H1 (cell line): ENCODE data around the gene CTNND2. TPM values are rescaled to one million over a fixed set of nuclear protein-coding genes. Genes with fewer than 3 reads are reported as not detected.

Experiments
- CTCF ChIA-PET: fragments of 300-600 bp; sonication (Branson Sonifier 250); formaldehyde crosslinking; loops from one replicate; lab custom pipeline; 2021; ENCODE audit not compliant: partially characterized antibody; lab: Charles Lee
- POLR2A ChIA-PET: fragments of 300-600 bp; sonication (Branson Sonifier 250); formaldehyde crosslinking; loops from one replicate; lab custom pipeline; 2021; ENCODE audit warnings: inconsistent platforms; ENCODE audit not compliant: partially characterized antibody; lab: Charles Lee
- DNase-seq, 2 experiments: peaks; one replicate each; pipeline versions ENCODE4 v3.0.0 to v3.0.0-alpha.2; 2010 to 2022; ENCODE audit warnings: low spot score in 2 of 2, low read depth in 1 of 2, mixed read lengths in 1 of 2
- FAIRE-seq: peaks from 2 replicates; lab custom pipeline; 2011; peaks lifted over from hg19 to GRCh38; lab: Jason Lieb, UNC
- H2AFZ ChIP-seq: 2 replicates; pipeline ENCODE4 v1.8.1; 2012; ENCODE audit warnings: low read length, inconsistent platforms
- H2AK5ac ChIP-seq: 2 replicates; pipeline ENCODE4 v1.6.1; 2013; ENCODE audit warnings: low read depth, low read length
- H2BK120ac ChIP-seq: replicated peaks from 2 replicates; pipeline ENCODE3; 2013; ENCODE audit warnings: low read depth, low read length, inconsistent platforms
- H2BK12ac ChIP-seq: 2 replicates; pipeline ENCODE4 v1.6.1; 2013; ENCODE audit warnings: low read depth, low read length
- H2BK15ac ChIP-seq: 2 replicates; pipeline ENCODE4 v1.6.1; 2013; ENCODE audit warnings: low read length
- H2BK20ac ChIP-seq: 2 replicates; pipeline ENCODE4 v1.6.1; 2013; ENCODE audit warnings: low read length
- H2BK5ac ChIP-seq: 2 replicates; pipeline ENCODE4 v1.6.1; 2013; ENCODE audit warnings: low read depth, low read length
- H3K14ac ChIP-seq: 2 replicates; pipeline ENCODE4 v1.6.1; 2013; ENCODE audit warnings: inconsistent platforms; ENCODE audit not compliant: insufficient read length
- H3K18ac ChIP-seq: 2 replicates; pipeline ENCODE4 v1.6.1; 2013; ENCODE audit warnings: low read length; ENCODE audit errors: extremely low read depth
- H3K23ac ChIP-seq: 2 replicates; pipeline ENCODE4 v1.6.1; 2013; ENCODE audit warnings: inconsistent platforms; ENCODE audit not compliant: insufficient read length
- H3K23me2 ChIP-seq: 2 replicates; pipeline ENCODE4 v1.6.1; 2013; ENCODE audit warnings: low read depth, low read length
- H3K27ac ChIP-seq: 2 replicates; pipeline ENCODE4 v1.6.1; 2011; ENCODE audit warnings: low read depth, low read length, inconsistent platforms
- H3K27me3 ChIP-seq, 4 experiments: replicated peaks in 1 of 4; 1 replicate in 1 of 4; 2 replicates in 3 of 4; pipeline versions ENCODE4 v1.6.1 to v1.8.1; 2011 to 2013; ENCODE audit warnings: low read length in 3 of 4, mild to moderate bottlenecking in 3 of 4, inconsistent platforms in 2 of 4, mixed read lengths in 2 of 4, moderate library complexity in 1 of 4; ENCODE audit not compliant: control insufficient read depth in 3 of 4, insufficient read depth in 3 of 4; ENCODE audit errors: extremely low read depth in 1 of 4
- H3K36me3 ChIP-seq, 4 experiments: 2 replicates each; pipeline versions ENCODE4 v1.6.1 to v1.8.1; 2011 to 2013; ENCODE audit warnings: mild to moderate bottlenecking in 4 of 4, low read length in 3 of 4, moderate library complexity in 2 of 4, control low read depth in 1 of 4, inconsistent platforms in 1 of 4; ENCODE audit not compliant: insufficient read depth in 4 of 4, control insufficient read depth in 2 of 4
- H3K4ac ChIP-seq: replicated peaks from 2 replicates; pipeline ENCODE3; 2013; ENCODE audit warnings: low read length, low read depth, mixed read lengths, inconsistent platforms; ENCODE audit not compliant: insufficient read length
- H3K4me1 ChIP-seq, 4 experiments: replicated peaks in 1 of 4; 1 replicate in 1 of 4; 2 replicates in 3 of 4; pipeline versions ENCODE4 v1.6.1 to v1.8.1; 2011 to 2013; ENCODE audit warnings: low read length in 3 of 4, inconsistent platforms in 2 of 4, mixed read lengths in 1 of 4; ENCODE audit not compliant: insufficient read depth in 4 of 4, control insufficient read depth in 3 of 4
- H3K4me2 ChIP-seq, 2 experiments: 2 replicates each; pipeline versions ENCODE4 v1.6.1 to v1.8.1; 2011 to 2013; ENCODE audit warnings: low read depth in 2 of 2, low read length in 2 of 2, control low read depth in 1 of 2, inconsistent platforms in 1 of 2, mild to moderate bottlenecking in 1 of 2; ENCODE audit not compliant: insufficient read depth in 1 of 2
- H3K4me3 ChIP-seq, 4 experiments: fragments of 200-600, 300-600 bp in 1 of 4; sonication (generic), shearing (Covaris generic), sonication (Bioruptor Twin) in 1 of 4; 2 replicates each; pipeline versions ENCODE4 v1.5.1 to v1.8.1; 2011 to 2016; ENCODE audit warnings: low read length in 4 of 4, low read depth in 3 of 4, control low read depth in 2 of 4, inconsistent platforms in 2 of 4, mild to moderate bottlenecking in 2 of 4, mixed read lengths in 1 of 4, moderate library complexity in 1 of 4; ENCODE audit not compliant: insufficient read depth in 2 of 4; ENCODE audit errors: extremely low read depth in 1 of 4
- H3K56ac ChIP-seq: replicated peaks from 2 replicates; pipeline ENCODE3; 2013; ENCODE audit warnings: low read depth, mild to moderate bottlenecking, mixed read lengths, low read length, inconsistent platforms; ENCODE audit not compliant: insufficient read length
- H3K79me1 ChIP-seq: 2 replicates; pipeline ENCODE4 v1.6.1; 2013; ENCODE audit warnings: low read depth, low read length, control low read depth
- H3K79me2 ChIP-seq, 2 experiments: 2 replicates each; pipeline versions ENCODE4 v1.6.1 to v1.8.1; 2012 to 2013; ENCODE audit warnings: low read length in 2 of 2, mild to moderate bottlenecking in 2 of 2, inconsistent platforms in 1 of 2; ENCODE audit not compliant: insufficient read depth in 2 of 2, control insufficient read depth in 1 of 2
- H3K9ac ChIP-seq, 4 experiments: replicated peaks in 1 of 4; 1 replicate in 1 of 4; 2 replicates in 3 of 4; pipeline versions ENCODE4 v1.6.1 to v1.8.1; 2011 to 2013; ENCODE audit warnings: low read depth in 3 of 4, low read length in 3 of 4, control low read depth in 2 of 4, mild to moderate bottlenecking in 2 of 4, moderate library complexity in 2 of 4, inconsistent platforms in 1 of 4; ENCODE audit errors: extremely low read depth in 1 of 4
- H3K9me3 ChIP-seq, 2 experiments: 2 replicates each; pipeline versions ENCODE4 v1.6.1 to v1.8.1; 2012 to 2013; ENCODE audit warnings: mild to moderate bottlenecking in 2 of 2, moderate library complexity in 2 of 2, control low read depth in 1 of 2, inconsistent platforms in 1 of 2, low read depth in 1 of 2, low read length in 1 of 2, mixed read lengths in 1 of 2; ENCODE audit not compliant: insufficient read depth in 2 of 2
- H4K20me1 ChIP-seq, 2 experiments: replicated peaks in 1 of 2; 2 replicates each; pipeline versions ENCODE3 to v1.8.1; 2011 to 2013; ENCODE audit warnings: inconsistent platforms in 2 of 2, low read length in 2 of 2, mild to moderate bottlenecking in 1 of 2; ENCODE audit not compliant: insufficient read depth in 2 of 2, control insufficient read depth in 1 of 2
- H4K5ac ChIP-seq: 2 replicates; pipeline ENCODE4 v1.6.1; 2013; ENCODE audit warnings: low read length, low read depth, mixed read lengths, inconsistent platforms; ENCODE audit not compliant: insufficient read length
- H4K8ac ChIP-seq: 2 replicates; pipeline ENCODE4 v1.8.0; 2013; ENCODE audit warnings: mild to moderate bottlenecking, moderate library complexity, low read length, inconsistent platforms; ENCODE audit not compliant: insufficient read depth; ENCODE audit errors: extremely low read depth
- H4K91ac ChIP-seq: replicated peaks from 2 replicates; pipeline ENCODE3; 2013; ENCODE audit warnings: low read length, mixed read lengths, inconsistent platforms; ENCODE audit not compliant: insufficient read length
- CTCF ChIP-seq, 3 experiments: IDR thresholded peaks; 1 replicate in 2 of 3; 2 replicates in 1 of 3; pipeline versions ENCODE4 v1.5.1 to v1.6.1; 2011; ENCODE audit warnings: low read length in 3 of 3, mild to moderate bottlenecking in 3 of 3, inconsistent platforms in 2 of 3, low read depth in 1 of 3, moderate library complexity in 1 of 3; ENCODE audit not compliant: insufficient read depth in 1 of 3; ENCODE audit errors: control extremely low read depth in 1 of 3
- JUN ChIP-seq: IDR thresholded peaks from 2 replicates; pipeline ENCODE4 v1.6.1; 2011; ENCODE audit warnings: low read depth, mild to moderate bottlenecking, improper control_type of control experiment, low read length
- MAFK ChIP-seq: IDR thresholded peaks from 2 replicates; pipeline ENCODE4 v1.6.1; 2012; ENCODE audit warnings: low read depth, mild to moderate bottlenecking, improper control_type of control experiment, low read length
- MAX ChIP-seq: IDR thresholded peaks from 2 replicates; pipeline ENCODE4 v1.6.1; 2012; ENCODE audit warnings: inconsistent platforms
- SIN3A ChIP-seq, 2 experiments: IDR thresholded peaks in 1 of 2; conservative IDR thresholded peaks in 1 of 2; 2 replicates each; pipeline ENCODE4 v1.6.1; 2011 to 2012; ENCODE audit warnings: low read length in 2 of 2, improper control_type of control experiment in 1 of 2, low read depth in 1 of 2, mild to moderate bottlenecking in 1 of 2
- SRF ChIP-seq: IDR thresholded peaks from 2 replicates; pipeline ENCODE4 v1.6.1; 2011; ENCODE audit warnings: mild to moderate bottlenecking, low read depth, low read length, moderate library complexity
- SUZ12 ChIP-seq: fragments of 200-600 bp; sonication (generic); IDR thresholded peaks from 2 replicates; pipeline ENCODE4 v1.6.1; 2012; ENCODE audit warnings: mild to moderate bottlenecking, inconsistent platforms, low read length, moderate library complexity, mixed read lengths
- WGBS, 2 experiments: shearing (Covaris generic) in 1 of 2; methylation state at CpG; one replicate each; pipeline versions ENCODE4 v1.1.6 to v1.1.7; 2013 to 2015; ENCODE audit warnings: low lambda C conversion rate in 2 of 2, mixed read lengths in 2 of 2, inconsistent platforms in 1 of 2, low coverage in 1 of 2, missing lambda C conversion rate in 1 of 2; ENCODE audit not compliant: insufficient replicate concordance in 2 of 2, insufficient coverage in 1 of 2, insufficient read length in 1 of 2; ENCODE audit errors: extremely low coverage in 1 of 2, missing lambda C conversion rate in 1 of 2; 5-methylcytosine and 5-hydroxymethylcytosine counted together
- polyA plus RNA-seq, 7 experiments: library from polyadenylated mRNA; depleted of rRNA in 3 of 7; stranded (reverse) in 5 of 7; unstranded in 2 of 7; fragments of >200 nt in 5 of 7; fragments of 200-250 nt in 2 of 7; gene quantifications; 1 replicate in 5 of 7; 2 replicates in 1 of 7; 4 replicates in 1 of 7; pipeline versions ENCODE4 v1.2.1 to v1.2.3, GENCODE V29; 2011 to 2013; ENCODE audit warnings: missing spikeins in 2 of 7, mixed read lengths in 2 of 7
- total RNA-seq: library from RNA; stranded (reverse); fragmentation: NEBNext Ultra II Directional; extraction: Animal tissue kit (Norgen Biotek cat#: 25700); gene quantifications from 2 replicates; pipeline ENCODE4 v1.2.1, GENCODE V29; 2021

CTNND2 gene
- total and polyA plus RNA-seq, 2 of the 8 experiments (the other 6 are each of a cell fraction or from before 2014, with no cell fraction given), result 7.4 to 14.2 TPM

- 86% methylated on average over 1 of the region's 1 CpG; no CpG with 5 or more reads in 1 of the 2 experiments for WGBS, 2 experiments
- H3K27ac ChIP-seq, result no peak overlapping the region
These were observed 81.6 kb downstream of the CTNND2 start for GRCh38 chr5:11822598-11822997.

More at GRCh38 chr5:11822598-11822997, 81.6 kb downstream of the CTNND2 start:
- DNase-seq (no peak), FAIRE-seq (peak; percentile 71)
- Histone ChIP-seq H4K8ac (no peak overlapping the region), H3K36me3 (no peaks in the 10 kb centered on the region), H3K14ac (no peak overlapping the region), H2BK5ac (no peak overlapping the region), H4K5ac (no peak overlapping the region), H2BK120ac (no peak overlapping the region), H3K79me1 (no peaks in the 10 kb centered on the region), H3K4me3 (no peak overlapping the region), H3K23me2 (no peaks in the 10 kb centered on the region), H3K4ac (no peak overlapping the region), H4K20me1 (no peaks in the 10 kb centered on the region), H3K27me3 (peaks cover 0 to 1% (median 0%) of the 10 kb centered on the region in 4 experiments; a peak in 1 of 7 replicates), H3K18ac (no peak overlapping the region), H3K4me2 (no peak overlapping the region), H2BK20ac (no peak overlapping the region), H3K23ac (no peak overlapping the region), H2BK12ac (no peak overlapping the region), H2BK15ac (no peak overlapping the region), H4K91ac (no peak overlapping the region), H3K9ac (no peak overlapping the region), H2AFZ (no peak overlapping the region), H2AK5ac (no peak overlapping the region), H3K4me1 (0 out of 7 replicates have a peak, but pooled peaks cover 0 to 2% (median 0%) of the 10 kb centered on the region in 4 experiments), H3K56ac (no peak overlapping the region), H3K9me3 (no peaks in the 10 kb centered on the region), H3K79me2 (no peaks in the 10 kb centered on the region)
- ChIA-PET POLR2A (no interaction called here), CTCF (no interaction called here)
- TF ChIP-seq CTCF (IDR thresholded peaks at IDR 0.05; ENCODE audit: control extremely low read depth in 1 of 3, insufficient read depth in 1 of 3, low read depth in 1 of 3, low read length in 3 of 3) (peak in 1 of 3 experiments; percentile 44; a peak in 1 of 4 replicates), SIN3A (conservative IDR thresholded peaks at IDR 0.05 in 1 of 2, IDR thresholded peaks at IDR 0.05 in 1 of 2; ENCODE audit: low read depth in 1 of 2, low read length in 2 of 2) (no peak), JUN (no peak), SRF (no peak), MAX (no peak), MAFK (no peak), SUZ12 (no peak)
